ENCODE results near the gene HGFAC. TPM values are rescaled to one million over a fixed set of nuclear protein-coding genes. Genes with fewer than 3 reads are reported as not detected.

The HGFAC gene
- total RNA-seq, 1 donor, result not detected

GRCh38 chr4:3497095-3497494 is 55.3 kb downstream of the HGFAC start:
- TF ChIP-seq CTCF (IDR thresholded peaks at IDR 0.05; ENCODE audit: insufficient read depth, low read length), result no peak
- no peak overlapping the region for H3K4me3 ChIP-seq (ENCODE audit: low read depth, low read length)
- DNase-seq (ENCODE audit: low read depth), result no peak

- H3K4me3 ChIP-seq (ENCODE audit: low read depth, low read length), result no peak overlapping the region
- no peak for TF ChIP-seq CTCF (IDR thresholded peaks at IDR 0.05; ENCODE audit: insufficient read depth, low read length)
- no peak for DNase-seq (ENCODE audit: low read depth)
These were observed 56.0 kb downstream of the HGFAC start for GRCh38 chr4:3497523-3498389.

GRCh38 chr4:3498407-3498806 is 56.6 kb downstream of the HGFAC start:
- no peak for TF ChIP-seq CTCF (IDR thresholded peaks at IDR 0.05; ENCODE audit: insufficient read depth, low read length)
- no peak for DNase-seq (ENCODE audit: low read depth)
- H3K4me3 ChIP-seq (ENCODE audit: low read depth, low read length), result no peak overlapping the region

Other genes starting within 250 kb of the HGFAC start
- 0.41 and 0.63 TPM in 2 replicates for gene MSANTD1, start 192.8 kb upstream of the HGFAC start, total RNA-seq (ENCODE audit: low replicate concordance)
- 15.1 and 36.7 TPM in 2 replicates for gene RGS12, start 148.9 kb upstream of the HGFAC start, total RNA-seq (ENCODE audit: low replicate concordance)
- gene DOK7, start 21.3 kb downstream of the HGFAC start, total RNA-seq (ENCODE audit: low replicate concordance), result not detected in 2 replicates
- gene LRPAP1, start 90.5 kb downstream of the HGFAC start, total RNA-seq (ENCODE audit: low replicate concordance), result 61.0 and 87.7 TPM in 2 replicates

Data from fibroblast of the aortic adventitia (primary cell).